Muscle of arm (tissue), 12 donors: ENCODE results near the gene CCDC148. TPM values are rescaled to one million over a fixed set of nuclear protein-coding genes. Genes with fewer than 3 reads are reported as not detected.

ENCODE experiments used
- DNase-seq: peaks from one replicate; pipeline ENCODE4 v3.0.0-alpha.2; 2013
- polyA plus RNA-seq, 12 donors: library from polyadenylated mRNA; unstranded; fragments of 120-200 nt; gene quantifications; one replicate each; pipeline ENCODE4 v1.2.1, GENCODE V29; 2013; ENCODE audit not compliant: insufficient read length in 12 of 12

Gene CCDC148
- polyA plus RNA-seq, 12 donors, result 0.23 to 1.1 (median 0.51) TPM; not detected in 2

- no peak for DNase-seq
These were observed 330.6 kb downstream of the CCDC148 start for GRCh38 chr2:158125756-158126498.

GRCh38 chr2:158124896-158125295, 331.7 kb downstream of the CCDC148 start:
- no peak for DNase-seq

Other genes starting within 250 kb of the CCDC148 start
- gene PKP4, start 199 bp upstream of the CCDC148 start, polyA plus RNA-seq, result 10 to 100 TPM in 11 of 12 donors, not detected in 1; 20.8 to 64.5 (median 29.0) TPM